Loucy (cell line): ENCODE data around the gene VPS45.
"Not testable (repeated sequence)": the region's sequence is repeated elsewhere in the genome, so short reads cannot be mapped to it uniquely, and the experiment has no call there.

Source experiments
- H2AFZ ChIP-seq: fragments of 200-600 bp; sonication (generic); 2 replicates; pipeline ENCODE4 v1.6.0; 2016; ENCODE audit warnings: antibody characterized with exemption, mild to moderate bottlenecking, low read length, moderate library complexity
- H3F3A ChIP-seq: fragments of 200-600 bp; 2 replicates; pipeline ENCODE4 v1.6.0; 2016; ENCODE audit warnings: antibody characterized with exemption, low read depth, mild to moderate bottlenecking
- H3K27me3 ChIP-seq: fragments of 200-600 bp; sonication (generic); 2 replicates; pipeline ENCODE4 v1.6.1; 2014; ENCODE audit warnings: low read length, mild to moderate bottlenecking; ENCODE audit not compliant: insufficient read depth, poor library complexity, severe bottlenecking
- H3K36me3 ChIP-seq: fragments of 200-600 bp; sonication (generic); 2 replicates; pipeline ENCODE4 v1.6.1; 2016; ENCODE audit warnings: low read length; ENCODE audit not compliant: insufficient read depth
- H3K4me1 ChIP-seq: fragments of 200-600 bp; sonication (generic); 2 replicates; pipeline ENCODE4 v1.5.1; 2014; ENCODE audit warnings: low read length, mild to moderate bottlenecking; ENCODE audit not compliant: insufficient read depth, poor library complexity, severe bottlenecking
- H3K4me2 ChIP-seq: fragments of 200-600 bp; sonication (generic); 2 replicates; pipeline ENCODE4 v1.6.0; 2014; ENCODE audit warnings: antibody characterized with exemption, low read length, low read depth, mild to moderate bottlenecking; ENCODE audit not compliant: poor library complexity, severe bottlenecking
- H3K4me3 ChIP-seq: fragments of 200-600 bp; sonication (generic); 2 replicates; pipeline ENCODE4 v1.5.1; 2014; ENCODE audit warnings: low read length, mild to moderate bottlenecking, mixed read lengths; ENCODE audit not compliant: poor library complexity, severe bottlenecking
- H3K79me2 ChIP-seq: fragments of 200-600 bp; sonication (generic); 2 replicates; pipeline ENCODE4 v1.6.1; 2014; ENCODE audit warnings: low read length; ENCODE audit not compliant: insufficient read depth
- H3K9ac ChIP-seq: fragments of 200-600 bp; sonication (generic); 2 replicates; pipeline ENCODE4 v1.6.0; 2014; ENCODE audit warnings: mild to moderate bottlenecking, low read depth, low read length, moderate library complexity; ENCODE audit not compliant: poor library complexity, severe bottlenecking
- H3K9me2 ChIP-seq: fragments of 200-600 bp; sonication (generic); replicated peaks from 2 replicates; pipeline ENCODE4 v1.6.1; 2016; ENCODE audit warnings: low read depth, low read length, mixed read lengths
- H3K9me3 ChIP-seq: fragments of 200-600 bp; sonication (generic); 2 replicates; pipeline ENCODE4 v1.6.1; 2014; ENCODE audit warnings: mild to moderate bottlenecking, antibody characterized with exemption, low read length, low read depth; ENCODE audit not compliant: insufficient read depth
- H4K20me1 ChIP-seq: fragments of 200-600 bp; sonication (generic); 2 replicates; pipeline ENCODE4 v1.6.0; 2014; ENCODE audit warnings: antibody characterized with exemption, low read length, mild to moderate bottlenecking; ENCODE audit not compliant: insufficient read depth, poor library complexity, severe bottlenecking
- CTCF ChIP-seq: fragments of 200-600 bp; sonication (generic); conservative IDR thresholded peaks from 2 replicates; pipeline ENCODE4 v1.5.1; 2014; ENCODE audit warnings: mild to moderate bottlenecking, antibody characterized with exemption, low read length
- EZH2phosphoT487 ChIP-seq: fragments of 200-600 bp; IDR thresholded peaks from 2 replicates; pipeline ENCODE4 v1.6.1; 2018; ENCODE audit warnings: antibody characterized with exemption, mild to moderate bottlenecking, moderate library complexity, borderline replicate concordance

The VPS45 gene

GRCh38 chr1:150051089-150051373 lies 16.5 kb upstream of the VPS45 start:
- H4K20me1 ChIP-seq = no peaks in the 10 kb centered on the region
- no peak overlapping the region for H3K4me2 ChIP-seq
- no peak overlapping the region for H3K4me3 ChIP-seq
- no peaks in the 10 kb centered on the region for H3K79me2 ChIP-seq
- H3K9me3 ChIP-seq = no peaks in the 10 kb centered on the region
- TF ChIP-seq EZH2phosphoT487 = no peak
- TF ChIP-seq CTCF = no peak
- no peaks in the 10 kb centered on the region for H3K4me1 ChIP-seq
- H3K9ac ChIP-seq = no peak overlapping the region
- H3F3A ChIP-seq = no peaks in the 10 kb centered on the region
- H3K9me2 ChIP-seq = no peaks in the 10 kb centered on the region
- H3K27me3 ChIP-seq = no peaks in the 10 kb centered on the region
- H3K36me3 ChIP-seq = no peaks in the 10 kb centered on the region
- H2AFZ ChIP-seq = no peak overlapping the region

- H3K27me3 ChIP-seq, H3K36me3 ChIP-seq, H3K9ac ChIP-seq, H4K20me1 ChIP-seq, H3K4me2 ChIP-seq, H3K9me3 ChIP-seq, H2AFZ ChIP-seq, H3K79me2 ChIP-seq, H3K4me1 ChIP-seq, H3K4me3 ChIP-seq, H3F3A ChIP-seq, H3K9me2 ChIP-seq: not testable (repeated sequence)
Observed at GRCh38 chr1:150051905-150052412, 15.6 kb upstream of the VPS45 start.

GRCh38 chr1:150053926-150054325 lies 13.7 kb upstream of the VPS45 start:
- Histone ChIP-seq H3K79me2 (no peaks in the 10 kb centered on the region), H3F3A (no peaks in the 10 kb centered on the region), H3K36me3 (no peaks in the 10 kb centered on the region), H3K9ac (no peak overlapping the region), H3K9me3 (no peaks in the 10 kb centered on the region), H3K4me3 (no peak overlapping the region), H3K4me2 (no peak overlapping the region), H3K27me3 (no peaks in the 10 kb centered on the region), H4K20me1 (no peaks in the 10 kb centered on the region), H3K4me1 (no peaks in the 10 kb centered on the region), H3K9me2 (no peaks in the 10 kb centered on the region), H2AFZ (no peak overlapping the region)
- no peak for TF ChIP-seq CTCF
- no peak for TF ChIP-seq EZH2phosphoT487

GRCh38 chr1:150055507-150055906 lies 12.1 kb upstream of the VPS45 start:
- H3K4me2 ChIP-seq, H3F3A ChIP-seq, H2AFZ ChIP-seq, H4K20me1 ChIP-seq, H3K27me3 ChIP-seq, H3K4me3 ChIP-seq, H3K4me1 ChIP-seq, H3K9me3 ChIP-seq, H3K79me2 ChIP-seq, H3K9me2 ChIP-seq, H3K36me3 ChIP-seq, H3K9ac ChIP-seq: not testable (repeated sequence)
